Tongue (tissue), 2 donors: Measurements from ENCODE around the gene TRIO. TPM values are rescaled to one million over a fixed set of nuclear protein-coding genes. Genes with fewer than 3 reads are reported as not detected.

Experiments used
- DNase-seq: peaks from one replicate; pipeline ENCODE4 v3.0.0-alpha.2; 2015
- total RNA-seq: library from RNA; depleted of rRNA; stranded (reverse); fragments of >200 nt; gene quantifications from one replicate; pipeline ENCODE4 v1.2.3, GENCODE V29; 2014

Gene TRIO
- total RNA-seq, 1 donor from 2014 or later, result 188 TPM

GRCh38 chr5:14460844-14461398 is 317.8 kb downstream of the TRIO start:
- DNase-seq, result no peak

GRCh38 chr5:14462681-14463080 is 319.5 kb downstream of the TRIO start:
- DNase-seq, result no peak

- DNase-seq, result peak; percentile 22
These were observed 320.5 kb downstream of the TRIO start for GRCh38 chr5:14463629-14464028.

- no peak for DNase-seq
These were observed 321.0 kb downstream of the TRIO start for GRCh38 chr5:14464096-14464495.

- DNase-seq, result peak; percentile 29
These were observed 321.5 kb downstream of the TRIO start for GRCh38 chr5:14464671-14465070.

- peak; percentile 54 for DNase-seq
These were observed 322.0 kb downstream of the TRIO start for GRCh38 chr5:14465116-14465515.

GRCh38 chr5:14465776-14466175 is 322.6 kb downstream of the TRIO start:
- DNase-seq, result no peak

GRCh38 chr5:14467251-14467650 is 324.1 kb downstream of the TRIO start:
- no peak for DNase-seq

- no peak for DNase-seq
These were observed 324.7 kb downstream of the TRIO start for GRCh38 chr5:14467886-14468285.

GRCh38 chr5:14469551-14470377 is 326.6 kb downstream of the TRIO start:
- DNase-seq, result peak; percentile 77

- DNase-seq, result no peak
These were observed 328.4 kb downstream of the TRIO start for GRCh38 chr5:14471507-14471906.

GRCh38 chr5:14472986-14473567 is 329.9 kb downstream of the TRIO start:
- DNase-seq, result no peak

GRCh38 chr5:14475045-14475444 is 331.9 kb downstream of the TRIO start:
- no peak for DNase-seq

- DNase-seq, result no peak
These were observed 333.8 kb downstream of the TRIO start for GRCh38 chr5:14476786-14477435.

- DNase-seq, result no peak
These were observed 336.1 kb downstream of the TRIO start for GRCh38 chr5:14479143-14479696.

GRCh38 chr5:14481349-14481748 is 338.2 kb downstream of the TRIO start:
- no peak for DNase-seq

GRCh38 chr5:14482085-14482484 is 338.9 kb downstream of the TRIO start:
- no peak for DNase-seq

GRCh38 chr5:14483504-14484157 is 340.5 kb downstream of the TRIO start:
- no peak for DNase-seq

GRCh38 chr5:14486486-14486885 is 343.3 kb downstream of the TRIO start:
- no peak for DNase-seq

- no peak for DNase-seq
These were observed 344.1 kb downstream of the TRIO start for GRCh38 chr5:14486996-14487896.
